Central memory CD4-positive, alpha-beta T cell (primary cell): ENCODE measurements around the gene HNF1A.
"Not testable (repeated sequence)": the region's sequence is repeated elsewhere in the genome, so short reads cannot be mapped to it uniquely, and the experiment has no call there.

ENCODE experiments used
- DNase-seq: peaks from one replicate; pipeline ENCODE4 v3.0.0; 2022

HNF1A gene

GRCh38 chr12:121015825-121016766, 37.8 kb downstream of the HNF1A start, which contains the start of gene C12orf43:
C12orf43 (minus strand) TSS chr12:121016487; CDS start chr12:121016474, 13 bp downstream.
- DNase-seq, result peak; percentile 87

- DNase-seq, result no peak
Measured at GRCh38 chr12:121017966-121018491, 39.7 kb downstream of the HNF1A start.

GRCh38 chr12:121018860-121019617, 40.7 kb downstream of the HNF1A start:
- no peak for DNase-seq

- no peak for DNase-seq
Measured at GRCh38 chr12:121021754-121022153, 43.4 kb downstream of the HNF1A start.

- DNase-seq, result no peak
Measured at GRCh38 chr12:121022713-121023112, 44.4 kb downstream of the HNF1A start.

GRCh38 chr12:121023799-121024198, 45.5 kb downstream of the HNF1A start:
- no peak for DNase-seq

GRCh38 chr12:121025442-121026226, 47.3 kb downstream of the HNF1A start:
- no peak for DNase-seq

GRCh38 chr12:121026274-121027045, 48.1 kb downstream of the HNF1A start:
- no peak for DNase-seq

GRCh38 chr12:121030576-121031212, 52.4 kb downstream of the HNF1A start:
- DNase-seq, result no peak

- peak; percentile 74 for DNase-seq
Measured at GRCh38 chr12:121033625-121034349, 55.4 kb downstream of the HNF1A start.

- DNase-seq, result no peak
Measured at GRCh38 chr12:121034616-121035305, 56.4 kb downstream of the HNF1A start.

GRCh38 chr12:121036810-121037326, 58.5 kb downstream of the HNF1A start:
- no peak for DNase-seq

- peak; percentile 63 for DNase-seq
Measured at GRCh38 chr12:121038861-121039668, 60.7 kb downstream of the HNF1A start, which contains the start of gene OASL. OASL (minus strand) TSS chr12:121039246; CDS start chr12:121038971, 275 bp downstream.

GRCh38 chr12:121043067-121043466, 64.7 kb downstream of the HNF1A start:
- DNase-seq, result no peak

GRCh38 chr12:121047400-121047799, 69.1 kb downstream of the HNF1A start:
- not testable (repeated sequence) for DNase-seq

GRCh38 chr12:121048442-121048841, 70.1 kb downstream of the HNF1A start:
- no peak for DNase-seq

GRCh38 chr12:121050725-121051124, 72.4 kb downstream of the HNF1A start:
- DNase-seq, result no peak
